Left lung (tissue), 10 donors: Measurements from ENCODE around the gene SLC26A11. TPM values are rescaled to one million over a fixed set of nuclear protein-coding genes. Genes with fewer than 3 reads are reported as not detected.
A peak's percentile ranks its signal among the peaks of the same experiment; 100 is the strongest.

Source experiments
- ATAC-seq: fragments of 200-7000 bp; cut with Tn5 transposase; one replicate; pipeline ENCODE4 v1.9.1; 2020; ENCODE audit warnings: moderate library complexity
- DNase-seq, 4 donors: peaks; one replicate each; pipeline ENCODE4 v3.0.0-alpha.2; 2013 to 2020
- H3K27ac ChIP-seq, 2 donors: fragments of 200-600 bp; sonication (generic) in 1 of 2; one replicate each; pipeline versions ENCODE4 v1.5.0 to v1.8.0; 2020 to 2021
- H3K27me3 ChIP-seq, 2 donors: fragments of 200-600 bp; sonication (generic) in 1 of 2; one replicate each; pipeline versions ENCODE4 v1.5.0 to v1.8.0; 2020 to 2021
- H3K36me3 ChIP-seq, 2 donors: fragments of 200-600 bp; sonication (generic) in 1 of 2; one replicate each; pipeline versions ENCODE4 v1.5.0 to v1.8.0; 2020 to 2021
- H3K4me1 ChIP-seq, 2 donors: fragments of 200-600 bp; one replicate each; pipeline ENCODE4 v1.8.0; 2021
- H3K4me3 ChIP-seq, 2 donors: fragments of 200-600 bp; sonication (generic) in 1 of 2; one replicate each; pipeline versions ENCODE4 v1.5.0 to v1.8.0; 2020 to 2021; ENCODE audit warnings: mild to moderate bottlenecking in 1 of 2
- H3K9me3 ChIP-seq, 2 donors: fragments of 200-600 bp; sonication (generic) in 1 of 2; one replicate each; pipeline versions ENCODE4 v1.5.0 to v1.8.0; 2020 to 2021
- intact Hi-C, 2 donors: fragments of 100-400 bp; cut with DNase I; formaldehyde crosslinking; loops; one replicate each; pipeline versions ENCODE4 v1.11.2 to v1.14.2; 2022
- polyA plus RNA-seq, 6 donors: library from polyadenylated mRNA; unstranded; fragments of 120-200 nt; gene quantifications; one replicate each; pipeline ENCODE4 v1.2.1, GENCODE V29; 2013; ENCODE audit not compliant: insufficient read length in 6 of 6
- total RNA-seq, 2 donors: library from RNA; stranded (reverse); fragmentation: NEBNext Ultra II Directional; extraction: Animal tissue kit (Norgen Biotek cat#: 25700); gene quantifications; one replicate each; pipeline ENCODE4 v1.2.1, GENCODE V29; 2021
- TF ChIP-seq, protein P1 (sequence below), 2 donors: fragments of 200-600 bp; sonication (generic) in 1 of 2; IDR thresholded peaks; one replicate each; pipeline versions ENCODE4 v1.5.0 to v1.8.0; 2021; ENCODE audit warnings: antibody characterized with exemption in 2 of 2
- donor health status: DM: no; HTN: yes; CAD: no.
- donor health status: DM: no; HTN: no; CAD: no.

The SLC26A11 gene
- total and polyA plus RNA-seq, 8 donors = 22.3 to 36.0 (median 24.6) TPM

GRCh38 chr17:80227666-80228065, 7.4 kb downstream of the SLC26A11 start:
- Histone ChIP-seq H3K36me3 (peaks cover 0 to 37% of the 10 kb centered on the region in 2 donors), H3K4me3 (no peak overlapping the region), H3K4me1 (no peaks in the 10 kb centered on the region), H3K9me3 (peaks cover 0 to 14% of the 10 kb centered on the region in 2 donors), H3K27ac (no peak overlapping the region), H3K27me3 (no peaks in the 10 kb centered on the region)
- DNase-seq (peak in 1 of 4 donors; percentile 82), ATAC-seq (no peak)
- intact Hi-C loops = no loop called here
- TF ChIP-seq, protein P1, sequence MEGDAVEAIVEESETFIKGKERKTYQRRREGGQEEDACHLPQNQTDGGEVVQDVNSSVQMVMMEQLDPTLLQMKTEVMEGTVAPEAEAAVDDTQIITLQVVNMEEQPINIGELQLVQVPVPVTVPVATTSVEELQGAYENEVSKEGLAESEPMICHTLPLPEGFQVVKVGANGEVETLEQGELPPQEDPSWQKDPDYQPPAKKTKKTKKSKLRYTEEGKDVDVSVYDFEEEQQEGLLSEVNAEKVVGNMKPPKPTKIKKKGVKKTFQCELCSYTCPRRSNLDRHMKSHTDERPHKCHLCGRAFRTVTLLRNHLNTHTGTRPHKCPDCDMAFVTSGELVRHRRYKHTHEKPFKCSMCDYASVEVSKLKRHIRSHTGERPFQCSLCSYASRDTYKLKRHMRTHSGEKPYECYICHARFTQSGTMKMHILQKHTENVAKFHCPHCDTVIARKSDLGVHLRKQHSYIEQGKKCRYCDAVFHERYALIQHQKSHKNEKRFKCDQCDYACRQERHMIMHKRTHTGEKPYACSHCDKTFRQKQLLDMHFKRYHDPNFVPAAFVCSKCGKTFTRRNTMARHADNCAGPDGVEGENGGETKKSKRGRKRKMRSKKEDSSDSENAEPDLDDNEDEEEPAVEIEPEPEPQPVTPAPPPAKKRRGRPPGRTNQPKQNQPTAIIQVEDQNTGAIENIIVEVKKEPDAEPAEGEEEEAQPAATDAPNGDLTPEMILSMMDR (IDR thresholded peaks at IDR 0.05) = no peak

DNA sequence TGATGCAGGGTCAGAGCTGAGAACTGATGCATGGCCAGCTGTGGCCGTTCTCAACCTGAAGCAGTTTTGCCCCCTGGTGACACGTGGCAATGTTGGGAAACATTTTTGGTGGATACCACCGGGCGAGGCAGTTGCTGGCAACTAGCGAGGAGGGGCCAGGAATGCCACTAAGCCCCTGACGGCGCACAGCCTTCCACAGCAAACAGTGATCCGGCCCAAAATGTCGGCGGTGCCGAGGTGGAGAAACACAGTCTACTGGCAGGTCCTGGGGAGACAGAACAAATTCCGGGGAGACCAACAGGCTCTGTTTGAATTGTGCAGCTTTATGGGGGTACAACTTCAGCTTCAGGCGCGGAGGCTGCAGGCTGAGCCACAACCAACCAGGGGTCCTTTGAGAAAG, 8.2 kb downstream of the SLC26A11 start:
- TF ChIP-seq, protein P1 (IDR thresholded peaks at IDR 0.05) = no peak
- intact Hi-C loops = no loop called here
- H3K9me3 ChIP-seq = peaks cover 0 to 22% of the 10 kb centered on the region in 2 donors
- H3K27ac ChIP-seq = no peak overlapping the region
- DNase-seq = peak in 1 of 4 donors; percentile 69
- H3K36me3 ChIP-seq = peaks cover 0 to 45% of the 10 kb centered on the region in 2 donors
- ATAC-seq = no peak
- no peaks in the 10 kb centered on the region for H3K4me1 ChIP-seq
- no peak overlapping the region for H3K4me3 ChIP-seq
- H3K27me3 ChIP-seq = no peaks in the 10 kb centered on the region

DNA sequence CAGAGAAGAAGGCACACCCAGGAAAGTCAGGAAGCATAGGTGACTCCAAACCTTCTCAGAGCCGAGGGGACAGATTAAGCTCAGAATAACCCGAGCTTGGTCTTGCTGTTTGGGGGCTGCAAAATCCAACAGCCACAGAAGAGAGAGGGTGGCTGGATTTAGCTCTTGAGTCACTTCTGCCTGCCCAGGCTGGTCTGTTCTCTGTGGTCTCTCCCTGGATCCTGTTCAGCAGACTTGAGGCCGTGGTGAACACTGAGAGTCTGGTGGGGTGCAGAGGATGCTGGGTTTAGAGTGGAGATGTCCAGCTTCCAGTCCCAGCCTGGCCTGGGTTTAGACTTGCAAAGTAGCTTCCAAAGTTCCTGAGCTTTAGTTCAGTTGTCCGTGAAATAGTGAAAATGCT, 8.8 kb downstream of the SLC26A11 start:
- DNase-seq (no peak), ATAC-seq (no peak)
- Histone ChIP-seq H3K9me3 (peaks cover 0 to 27% of the 10 kb centered on the region in 2 donors), H3K4me1 (no peaks in the 10 kb centered on the region), H3K27me3 (no peaks in the 10 kb centered on the region), H3K27ac (no peak overlapping the region), H3K36me3 (peaks cover 0 to 50% of the 10 kb centered on the region in 2 donors), H3K4me3 (no peak overlapping the region)
- intact Hi-C loops = no loop called here
- TF ChIP-seq, protein P1 (IDR thresholded peaks at IDR 0.05) = no peak

- Histone ChIP-seq H3K27ac (no peak overlapping the region), H3K4me1 (no peaks in the 10 kb centered on the region), H3K36me3 (peaks cover 0 to 84% of the 10 kb centered on the region in 2 donors), H3K4me3 (no peak overlapping the region), H3K9me3 (peaks cover 0 to 27% of the 10 kb centered on the region in 2 donors), H3K27me3 (no peaks in the 10 kb centered on the region)
- ATAC-seq (no peak), DNase-seq (peak in 1 of 4 donors; percentile 1)
- intact Hi-C loops = no loop called here
- TF ChIP-seq, protein P1 (IDR thresholded peaks at IDR 0.05) = no peak
These were observed 12.2 kb downstream of the SLC26A11 start for GRCh38 chr17:80232438-80232837.

- DNase-seq (no peak), ATAC-seq (no peak)
- TF ChIP-seq, protein P1 (IDR thresholded peaks at IDR 0.05) = no peak
- no peak overlapping the region for H3K4me3 ChIP-seq
- H3K4me1 ChIP-seq = no peaks in the 10 kb centered on the region
- H3K27me3 ChIP-seq = no peaks in the 10 kb centered on the region
- H3K27ac ChIP-seq = no peak overlapping the region
- peaks cover 0 to 84% of the 10 kb centered on the region in 2 donors for H3K36me3 ChIP-seq
- H3K9me3 ChIP-seq = peaks cover 0 to 27% of the 10 kb centered on the region in 2 donors
- intact Hi-C loops = no loop called here
These were observed 13.0 kb downstream of the SLC26A11 start for GRCh38 chr17:80233202-80233601.
